Right atrium auricular region (tissue), 2 donors: ENCODE data around the gene VASH1. TPM values are rescaled to one million over a fixed set of nuclear protein-coding genes. Genes with fewer than 3 reads are reported as not detected.

Experiments
- DNase-seq: peaks from one replicate; pipeline ENCODE4 v3.0.0-alpha.2; 2019; ENCODE audit warnings: low spot score
- H3K27ac ChIP-seq, 2 donors: fragments of 200-600 bp; sonication (generic); 1 replicate in 1 of 2; 2 replicates in 1 of 2; pipeline ENCODE4 v1.5.1; 2016 to 2019
- H3K27me3 ChIP-seq, 2 donors: fragments of 200-600 bp; sonication (generic); one replicate each; pipeline versions ENCODE4 v1.5.1 to v1.6.0; 2017 to 2019
- H3K36me3 ChIP-seq: fragments of 200-600 bp; sonication (generic); one replicate; pipeline ENCODE4 v1.5.1; 2016
- H3K4me1 ChIP-seq, 2 donors: fragments of 200-600 bp; sonication (generic); one replicate each; pipeline versions ENCODE4 v1.5.1 to v1.6.0; 2017 to 2019
- H3K4me3 ChIP-seq, 2 donors: fragments of 200-600 bp; sonication (generic); 1 replicate in 1 of 2; 2 replicates in 1 of 2; pipeline ENCODE4 v1.5.1; 2017 to 2019; ENCODE audit warnings: mild to moderate bottlenecking in 1 of 2, moderate library complexity in 1 of 2
- H3K9me3 ChIP-seq, 2 donors: fragments of 200-600 bp; sonication (generic); one replicate each; pipeline ENCODE4 v1.5.1; 2019
- CTCF ChIP-seq, 2 donors: fragments of 200-600 bp; sonication (generic); IDR thresholded peaks; one replicate each; pipeline ENCODE4 v1.5.1; 2019; ENCODE audit warnings: antibody characterized with exemption in 2 of 2
- total RNA-seq, 2 donors: library from RNA; depleted of rRNA; stranded (reverse); fragments of >200 nt; gene quantifications; one replicate each; pipeline ENCODE4 v1.1.0, GENCODE V29; 2016

The VASH1 gene
- total RNA-seq, 2 donors from 2014 or later: 14.3 to 26.1 TPM

DNA sequence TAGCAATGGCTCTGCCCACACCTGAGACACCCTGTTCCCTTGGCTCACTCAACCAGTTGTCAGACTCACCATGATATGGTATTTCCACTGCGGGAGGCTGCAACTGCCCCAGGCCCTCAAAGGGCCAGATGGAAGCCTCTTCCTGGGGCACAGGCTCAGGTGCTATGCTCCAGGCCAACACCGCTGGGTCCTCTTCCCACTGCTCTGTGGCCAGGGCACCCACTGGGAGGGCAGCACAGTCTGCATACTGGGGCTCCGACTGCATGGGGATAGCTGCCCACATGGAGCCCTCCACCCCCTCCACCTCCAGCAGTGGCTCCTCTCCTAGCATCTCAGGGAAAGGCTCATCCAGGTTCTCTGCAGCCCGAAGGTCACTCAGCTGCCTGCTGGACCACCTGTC lies 47.7 kb downstream of the VASH1 start:
- peaks cover 0 to 26% of the 10 kb centered on the region in 2 donors for H3K4me1 ChIP-seq
- DNase-seq: no peak
- peaks cover 42% of the 10 kb centered on the region for H3K36me3 ChIP-seq

DNA sequence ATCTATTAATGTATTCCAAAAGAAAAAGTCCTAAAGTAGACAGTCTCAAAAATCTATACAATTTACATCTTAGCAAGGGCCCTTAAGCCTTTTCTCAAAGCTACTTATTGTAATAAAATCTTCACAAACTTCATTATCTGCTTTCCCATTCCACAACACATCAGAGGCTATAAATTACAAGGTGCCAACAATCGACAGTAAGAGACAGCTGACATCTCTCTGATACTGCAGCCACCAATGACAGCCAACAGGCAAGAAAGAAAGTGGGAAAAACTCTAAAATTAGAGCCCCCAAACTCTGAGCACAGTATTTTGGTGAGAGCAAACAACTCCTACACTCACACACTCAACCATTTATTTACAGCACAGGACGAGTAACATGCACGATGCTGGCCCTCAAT lies 49.3 kb downstream of the VASH1 start:
- peak overlapping the region in 1 of 2 donors; percentile 81 for H3K4me3 ChIP-seq
- DNase-seq: no peak
- no peaks in the 10 kb centered on the region for H3K9me3 ChIP-seq
- H3K27me3 ChIP-seq: no peaks in the 10 kb centered on the region
- H3K36me3 ChIP-seq: peaks cover 29% of the 10 kb centered on the region
- H3K27ac ChIP-seq: peak overlapping the region; percentile 91 to 94
- no peak for TF ChIP-seq CTCF (IDR thresholded peaks at IDR 0.05)
- H3K4me1 ChIP-seq: peaks cover 0 to 26% of the 10 kb centered on the region in 2 donors

More for the DNA sequence above, 47.7 kb downstream of the VASH1 start:
- no peaks in the 10 kb centered on the region for H3K9me3 ChIP-seq
- no peak overlapping the region for H3K4me3 ChIP-seq
- TF ChIP-seq CTCF (IDR thresholded peaks at IDR 0.05): no peak
- H3K27ac ChIP-seq: no peak overlapping the region
- no peaks in the 10 kb centered on the region for H3K27me3 ChIP-seq

- DNase-seq: no peak
- peak overlapping the region in 1 of 2 donors; percentile 81 for H3K4me3 ChIP-seq
- peak overlapping the region; percentile 91 to 94 for H3K27ac ChIP-seq
- peak; percentile 16 to 56 for TF ChIP-seq CTCF (IDR thresholded peaks at IDR 0.05)
- peaks cover 24% of the 10 kb centered on the region for H3K36me3 ChIP-seq
- peaks cover 0 to 26% of the 10 kb centered on the region in 2 donors for H3K4me1 ChIP-seq
- no peaks in the 10 kb centered on the region for H3K27me3 ChIP-seq
- H3K9me3 ChIP-seq: no peaks in the 10 kb centered on the region
Measured at GRCh38 chr14:76810953-76811400, 49.7 kb downstream of the VASH1 start.

GRCh38 chr14:76811561-76811960 lies 50.3 kb downstream of the VASH1 start:
- H3K27me3 ChIP-seq: no peaks in the 10 kb centered on the region
- no peak for DNase-seq
- peaks cover 19% of the 10 kb centered on the region for H3K36me3 ChIP-seq
- H3K27ac ChIP-seq: peak overlapping the region; percentile 91 to 94
- TF ChIP-seq CTCF (IDR thresholded peaks at IDR 0.05): no peak
- H3K4me3 ChIP-seq: peak overlapping the region; percentile 76 to 81
- no peaks in the 10 kb centered on the region for H3K9me3 ChIP-seq
- H3K4me1 ChIP-seq: peaks cover 0 to 26% of the 10 kb centered on the region in 2 donors

- Histone ChIP-seq H3K9me3 (no peaks in the 10 kb centered on the region), H3K36me3 (peaks cover 14% of the 10 kb centered on the region), H3K27me3 (no peaks in the 10 kb centered on the region), H3K4me1 (peaks cover 0 to 26% of the 10 kb centered on the region in 2 donors), H3K27ac (peak overlapping the region; percentile 91 to 94), H3K4me3 (peak overlapping the region; percentile 76 to 81)
- no peak for TF ChIP-seq CTCF (IDR thresholded peaks at IDR 0.05)
- no peak for DNase-seq
Measured at GRCh38 chr14:76812093-76812421, 50.8 kb downstream of the VASH1 start.
